Adrenal gland (tissue), 12 donors: ENCODE measurements around the gene ADGRL2. TPM values are rescaled to one million over a fixed set of nuclear protein-coding genes. Genes with fewer than 3 reads are reported as not detected.

Experiments used
- DNase-seq, 7 donors: peaks; one replicate each; pipeline ENCODE4 v3.0.0-alpha.2; 2019 to 2020
- H3K27ac ChIP-seq, 5 donors: fragments of 200-600 bp; sonication (generic) in 4 of 5; 1 replicate in 3 of 5; 2 replicates in 2 of 5; pipeline versions ENCODE4 v1.5.1 to v1.8.0; 2016 to 2020; ENCODE audit warnings: mild to moderate bottlenecking in 1 of 5
- H3K27me3 ChIP-seq: fragments of 200-600 bp; 2 replicates; pipeline ENCODE4 v1.8.0; 2021
- H3K36me3 ChIP-seq, 2 donors: fragments of 200-600 bp; replicated peaks in 1 of 2; 1 replicate in 1 of 2; 2 replicates in 1 of 2; pipeline versions ENCODE4 v1.5.1 to v1.8.0; 2018 to 2022
- H3K4me1 ChIP-seq, 2 donors: fragments of 200-600 bp; replicated peaks in 1 of 2; 1 replicate in 1 of 2; 2 replicates in 1 of 2; pipeline versions ENCODE4 v1.5.1 to v1.8.0; 2018 to 2021
- H3K4me3 ChIP-seq, 4 donors: fragments of 200-600 bp; sonication (generic) in 3 of 4; one replicate each; pipeline ENCODE4 v1.5.1; 2016 to 2018
- H3K9me3 ChIP-seq, 3 donors: fragments of 200-600 bp; sonication (generic) in 1 of 3; replicated peaks in 1 of 3; 1 replicate in 2 of 3; 2 replicates in 1 of 3; pipeline versions ENCODE4 v1.5.1 to v1.8.0; 2016 to 2021
- CTCF ChIP-seq, 6 experiments: fragments of 450-650 bp in 4 of 6; fragments of 200-600 bp in 2 of 6; sonication (generic) in 1 of 6; IDR thresholded peaks; 1 replicate in 5 of 6; 2 replicates in 1 of 6; pipeline versions ENCODE4 v1.5.1 to v1.8.0; 2016 to 2021; ENCODE audit warnings: antibody characterized with exemption in 6 of 6, mild to moderate bottlenecking in 2 of 6, moderate library complexity in 1 of 6
- POLR2A ChIP-seq, 2 donors: fragments of 450-650 bp; IDR thresholded peaks; one replicate each; pipeline ENCODE4 v1.6.1; 2017; ENCODE audit warnings: antibody characterized with exemption in 2 of 2, mild to moderate bottlenecking in 2 of 2, moderate library complexity in 1 of 2
- WGBS, 4 donors: extraction: QIAGEN DNeasy Blood & Tissue Kit in 2 of 4; methylation state at CpG; one replicate each; pipeline versions ENCODE4 v1.1.5 to v1.1.7; 2013 to 2017; 5-methylcytosine and 5-hydroxymethylcytosine counted together
- intact Hi-C, 2 donors: fragments of 100-400 bp; cut with DNase I; formaldehyde crosslinking; loops; one replicate each; pipeline versions ENCODE4 v1.14.1 to v1.15.0; 2022 to 2023
- polyA plus RNA-seq, 3 donors: library from polyadenylated mRNA; stranded (reverse); fragments of 200-250 nt in 2 of 3; fragments of 350-450 nt in 1 of 3; fragmentation: Illumina TruSeq in 1 of 3; extraction: RNeasy Lipid Tissue Mini Kit (QIAGEN cat#74804) in 1 of 3; gene quantifications; one replicate each; pipeline ENCODE4 v1.2.3, GENCODE V29; 2013 to 2014
- total RNA-seq, 9 donors: library from RNA; depleted of rRNA in 4 of 9; stranded (reverse); fragments of >200 nt in 4 of 9; fragments of 120-200 nt in 1 of 9; fragmentation: NEBNext Ultra II Directional in 1 of 9; extraction: Animal tissue kit (Norgen Biotek cat#: 25700) in 1 of 9; gene quantifications; one replicate each; pipeline versions ENCODE4 v1.1.0 to v1.2.4, GENCODE V29; 2013 to 2023
- donor health status: healthy with polysubstance abuse.
- donor health status: Bipolar disorder and iron deficiency.
- donor health status: DM: yes; HTN: yes; CAD: no.
- donor health status: DM: no; HTN: no; CAD: no.
- donor health status: DM: no; HTN: no; CAD: no.
- donor health status: DM: yes; HTN: yes; CAD: no.

The ADGRL2 gene
- total and polyA plus RNA-seq, 12 donors, result 24.2 to 170 (median 58.9) TPM

DNA sequence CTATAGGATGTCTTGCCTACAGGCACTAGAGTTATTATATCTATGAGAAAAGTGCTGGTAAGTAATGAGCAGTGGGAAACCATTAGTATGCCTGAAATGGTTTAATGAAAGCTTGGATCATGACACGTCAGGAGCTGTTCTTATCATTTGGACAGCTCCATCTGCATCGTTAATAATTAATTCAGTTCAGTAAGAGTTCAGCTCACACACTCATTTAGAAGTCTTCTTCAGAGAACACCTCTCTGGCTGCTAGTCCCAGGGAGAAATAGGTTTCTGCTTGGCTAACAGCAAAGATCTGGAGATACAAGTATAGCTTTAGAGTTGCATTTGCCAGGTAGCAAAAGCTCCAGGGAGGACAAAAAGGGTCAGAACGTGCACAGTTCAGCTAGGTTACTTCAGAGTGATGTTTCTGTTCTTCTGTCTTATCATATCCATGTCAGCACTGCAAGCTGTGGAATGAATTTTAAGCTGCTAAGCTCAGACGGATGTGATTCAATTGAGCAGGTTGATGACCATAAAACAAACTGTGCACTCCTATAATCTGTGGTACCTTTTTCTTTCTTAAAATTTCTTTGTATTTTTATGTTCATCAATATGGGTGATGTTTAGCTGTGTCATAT lies 173.6 kb downstream of the ADGRL2 start:
- 76 to 77% (median 77%) methylated on average over 4 of the region's 4 CpGs for WGBS, 4 donors

DNA sequence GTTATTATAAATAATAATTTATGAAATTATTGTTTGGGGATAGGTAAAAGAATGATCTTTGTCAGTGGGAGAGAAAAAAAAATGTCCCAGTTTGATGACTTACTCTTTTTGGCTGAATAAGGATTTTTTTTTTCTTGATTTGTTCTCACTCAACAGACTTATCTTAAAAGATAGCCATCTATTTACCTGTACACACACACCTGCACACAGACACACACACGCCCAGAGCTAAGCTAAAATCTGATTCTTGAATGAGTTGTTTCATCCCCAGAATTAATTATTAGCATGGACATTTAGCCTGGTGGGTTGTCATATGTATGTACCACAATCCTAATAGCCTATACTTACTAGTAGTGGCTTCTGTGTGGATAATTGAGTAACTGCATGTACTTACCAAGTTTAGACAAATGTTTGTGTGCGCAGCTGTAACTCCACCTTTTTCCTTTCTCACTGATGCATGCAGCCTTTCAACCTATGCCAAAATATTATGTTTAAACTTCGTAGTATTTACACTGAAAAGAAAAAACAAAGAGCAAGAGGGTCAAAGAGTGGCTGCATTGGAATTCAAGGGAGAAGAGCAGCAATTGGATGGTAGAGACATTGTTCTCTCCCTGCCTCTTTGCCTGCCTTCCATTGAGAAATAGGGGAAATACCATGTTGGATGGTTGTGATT lies 174.3 kb downstream of the ADGRL2 start:
- H3K4me1 ChIP-seq, result peaks cover 0 to 5% of the 10 kb centered on the region in 2 donors
- TF ChIP-seq POLR2A (IDR thresholded peaks at IDR 0.05), result no peak
- TF ChIP-seq CTCF (IDR thresholded peaks at IDR 0.05), result no peak
- no peak overlapping the region for H3K27ac ChIP-seq
- no peak for DNase-seq
- intact Hi-C loops, result no loop called here
- no peaks in the 10 kb centered on the region for H3K9me3 ChIP-seq
- no peak overlapping the region for H3K4me3 ChIP-seq
- H3K27me3 ChIP-seq, result no peaks in the 10 kb centered on the region
- peaks cover 0 to 7% of the 10 kb centered on the region in 2 donors for H3K36me3 ChIP-seq
- WGBS, 4 donors, result 84 to 93% (median 89%) methylated on average over 3 of the region's 3 CpGs

More for the DNA sequence above, 173.6 kb downstream of the ADGRL2 start:
- Histone ChIP-seq H3K36me3 (peaks cover 0 to 7% of the 10 kb centered on the region in 2 donors), H3K4me3 (no peak overlapping the region), H3K27ac (no peak overlapping the region), H3K4me1 (peaks cover 0 to 5% of the 10 kb centered on the region in 2 donors), H3K9me3 (no peaks in the 10 kb centered on the region), H3K27me3 (no peaks in the 10 kb centered on the region)
- intact Hi-C loops, result no loop called here
- DNase-seq, result no peak
- TF ChIP-seq POLR2A (IDR thresholded peaks at IDR 0.05) (no peak), CTCF (IDR thresholded peaks at IDR 0.05) (no peak)

DNA sequence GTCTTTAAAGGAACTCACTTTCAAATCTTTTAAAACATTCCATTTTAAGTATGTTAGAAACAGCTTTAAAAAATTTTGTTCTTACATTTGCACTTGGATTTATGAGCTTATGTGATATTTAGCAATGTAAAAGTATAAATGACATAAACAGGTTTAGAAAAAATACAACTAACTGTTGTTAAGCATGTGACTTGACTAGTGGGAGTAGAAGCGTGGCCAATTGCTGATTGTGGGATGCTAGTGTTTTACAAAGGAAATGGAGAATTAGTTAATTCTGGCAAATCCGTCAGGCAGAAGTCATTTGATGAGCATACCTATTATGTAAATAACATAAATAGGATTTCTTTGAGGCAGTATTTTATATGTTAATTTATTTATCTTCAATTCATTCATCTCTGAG lies 175.8 kb downstream of the ADGRL2 start:
- intact Hi-C loops, result no loop called here
- no peak overlapping the region for H3K27ac ChIP-seq
- no peak for TF ChIP-seq POLR2A (IDR thresholded peaks at IDR 0.05)
- TF ChIP-seq CTCF (IDR thresholded peaks at IDR 0.05), result no peak
- H3K4me3 ChIP-seq, result no peak overlapping the region
- peaks cover 0 to 7% of the 10 kb centered on the region in 2 donors for H3K36me3 ChIP-seq
- 91 to 98% (median 94%) methylated on average over 2 of the region's 2 CpGs for WGBS, 4 donors
- no peaks in the 10 kb centered on the region for H3K27me3 ChIP-seq
- peaks cover 0 to 5% of the 10 kb centered on the region in 2 donors for H3K4me1 ChIP-seq
- H3K9me3 ChIP-seq, result no peaks in the 10 kb centered on the region
- DNase-seq, result no peak

DNA sequence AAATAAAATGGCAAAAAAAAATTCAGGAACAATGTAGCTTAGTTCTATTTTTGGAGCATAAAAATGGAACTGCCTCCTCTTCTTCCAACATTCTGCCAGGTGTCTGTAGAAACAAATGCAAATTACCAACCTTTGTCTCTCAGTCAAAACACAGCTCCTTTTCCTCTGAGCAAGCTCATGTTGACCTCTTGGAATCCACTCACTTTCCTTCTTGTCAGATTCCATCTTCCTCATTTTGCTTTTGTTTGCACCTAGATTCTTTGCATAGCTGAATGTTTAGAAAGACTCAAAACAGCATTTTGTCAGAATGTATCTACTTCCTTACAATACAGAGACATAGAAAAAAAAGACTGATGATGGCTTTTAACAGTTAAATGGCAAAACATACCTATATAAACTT lies 178.2 kb downstream of the ADGRL2 start:
- no peaks in the 10 kb centered on the region for H3K27me3 ChIP-seq
- TF ChIP-seq POLR2A (IDR thresholded peaks at IDR 0.05), result no peak
- no peak for TF ChIP-seq CTCF (IDR thresholded peaks at IDR 0.05)
- DNase-seq, result no peak
- H3K27ac ChIP-seq, result no peak overlapping the region
- H3K9me3 ChIP-seq, result no peaks in the 10 kb centered on the region
- H3K4me1 ChIP-seq, result peaks cover 0 to 5% of the 10 kb centered on the region in 2 donors
- H3K4me3 ChIP-seq, result no peak overlapping the region
- H3K36me3 ChIP-seq, result no peaks in the 10 kb centered on the region
- intact Hi-C loops, result no loop called here
